ENCODE data around the gene F11. TPM values are rescaled to one million over a fixed set of nuclear protein-coding genes. Genes with fewer than 3 reads are reported as not detected.
A peak's percentile ranks its signal among the peaks of the same experiment; 100 is the strongest.

Gene F11
- total and polyA plus RNA-seq, 4 donors = 2.8 to 12.9 (median 6.7) TPM

GRCh38 chr4:186248643-186249042 is 17.3 kb upstream of the F11 start:
- WGBS, 2 donors = 69 to 84% methylated on average over 1 of the region's 1 CpG

GRCh38 chr4:186249785-186250754 is 15.9 kb upstream of the F11 start:
- Histone ChIP-seq H3K27me3 (ENCODE audit: control insufficient read depth in 3 of 3, insufficient read depth in 3 of 3, low read length in 2 of 3) (no peaks in the 10 kb centered on the region), H3K4me1 (ENCODE audit: control insufficient read depth in 5 of 5, insufficient read depth in 5 of 5, low read length in 5 of 5) (peaks cover 0 to 11% (median 0%) of the 10 kb centered on the region in 5 donors), H3K9ac (ENCODE audit: insufficient read depth in 1 of 2, low read length in 2 of 2) (no peak overlapping the region), H3K9me3 (ENCODE audit: control insufficient read depth in 4 of 4, insufficient read depth in 3 of 4, low read length in 3 of 4) (no peaks in the 10 kb centered on the region), H3K4me3 (no peak overlapping the region), H3K27ac (ENCODE audit: low read depth in 1 of 2, low read length in 1 of 2) (no peak overlapping the region), H3K36me3 (ENCODE audit: control insufficient read depth in 4 of 4, insufficient read depth in 4 of 4, low read length in 4 of 4) (no peaks in the 10 kb centered on the region)
- ATAC-seq (ENCODE audit: insufficient read depth, low FRiP score) = no peak
- DNase-seq = peak in 2 of 3 donors; percentile 74
- TF ChIP-seq, protein P1, sequence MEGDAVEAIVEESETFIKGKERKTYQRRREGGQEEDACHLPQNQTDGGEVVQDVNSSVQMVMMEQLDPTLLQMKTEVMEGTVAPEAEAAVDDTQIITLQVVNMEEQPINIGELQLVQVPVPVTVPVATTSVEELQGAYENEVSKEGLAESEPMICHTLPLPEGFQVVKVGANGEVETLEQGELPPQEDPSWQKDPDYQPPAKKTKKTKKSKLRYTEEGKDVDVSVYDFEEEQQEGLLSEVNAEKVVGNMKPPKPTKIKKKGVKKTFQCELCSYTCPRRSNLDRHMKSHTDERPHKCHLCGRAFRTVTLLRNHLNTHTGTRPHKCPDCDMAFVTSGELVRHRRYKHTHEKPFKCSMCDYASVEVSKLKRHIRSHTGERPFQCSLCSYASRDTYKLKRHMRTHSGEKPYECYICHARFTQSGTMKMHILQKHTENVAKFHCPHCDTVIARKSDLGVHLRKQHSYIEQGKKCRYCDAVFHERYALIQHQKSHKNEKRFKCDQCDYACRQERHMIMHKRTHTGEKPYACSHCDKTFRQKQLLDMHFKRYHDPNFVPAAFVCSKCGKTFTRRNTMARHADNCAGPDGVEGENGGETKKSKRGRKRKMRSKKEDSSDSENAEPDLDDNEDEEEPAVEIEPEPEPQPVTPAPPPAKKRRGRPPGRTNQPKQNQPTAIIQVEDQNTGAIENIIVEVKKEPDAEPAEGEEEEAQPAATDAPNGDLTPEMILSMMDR (IDR thresholded peaks at IDR 0.05; ENCODE audit: control extremely low read depth, extremely low read depth) = no peak
- WGBS, 2 donors = 59 to 75% methylated on average over 8 of the region's 8 CpGs

More at GRCh38 chr4:186248643-186249042, 17.3 kb upstream of the F11 start:
- Histone ChIP-seq H3K9ac (ENCODE audit: insufficient read depth in 1 of 2, low read length in 2 of 2) (no peak overlapping the region), H3K4me1 (ENCODE audit: control insufficient read depth in 5 of 5, insufficient read depth in 5 of 5, low read length in 5 of 5) (peaks cover 0 to 11% (median 0%) of the 10 kb centered on the region in 5 donors), H3K4me3 (no peak overlapping the region), H3K27ac (ENCODE audit: low read depth in 1 of 2, low read length in 1 of 2) (no peak overlapping the region), H3K9me3 (ENCODE audit: control insufficient read depth in 4 of 4, insufficient read depth in 3 of 4, low read length in 3 of 4) (peaks cover 0 to 2% (median 0%) of the 10 kb centered on the region in 4 donors), H3K36me3 (ENCODE audit: control insufficient read depth in 4 of 4, insufficient read depth in 4 of 4, low read length in 4 of 4) (no peaks in the 10 kb centered on the region), H3K27me3 (ENCODE audit: control insufficient read depth in 3 of 3, insufficient read depth in 3 of 3, low read length in 2 of 3) (no peaks in the 10 kb centered on the region)
- ATAC-seq (ENCODE audit: insufficient read depth, low FRiP score) = no peak
- TF ChIP-seq, protein P1 (IDR thresholded peaks at IDR 0.05; ENCODE audit: control extremely low read depth, extremely low read depth) = no peak
- DNase-seq = no peak

DNA sequence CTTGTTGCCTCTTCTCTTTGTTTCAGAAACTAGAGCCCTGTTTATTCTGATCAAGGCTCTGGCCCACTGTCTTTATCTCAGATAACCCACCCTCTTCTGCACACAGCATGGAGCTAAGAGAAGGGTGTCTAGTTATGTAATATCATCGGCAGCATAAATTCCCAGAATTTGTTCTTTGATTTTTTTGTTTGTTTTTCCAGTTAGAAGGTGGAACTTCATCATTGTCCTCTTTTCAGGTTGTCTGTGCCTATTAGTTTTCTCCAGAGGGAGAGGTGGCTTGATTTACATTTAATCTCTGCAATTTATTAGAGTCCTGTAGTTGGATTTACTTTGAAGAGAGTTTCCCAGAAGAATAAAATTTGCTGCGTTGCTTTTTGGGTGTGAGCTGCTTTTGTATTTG is 15.2 kb upstream of the F11 start:
- H3K4me1 ChIP-seq (ENCODE audit: control insufficient read depth in 5 of 5, insufficient read depth in 5 of 5, low read length in 5 of 5) = peaks cover 0 to 11% (median 0%) of the 10 kb centered on the region in 5 donors
- DNase-seq (no peak), ATAC-seq (ENCODE audit: insufficient read depth, low FRiP score) (no peak)
- no peak overlapping the region for H3K9ac ChIP-seq (ENCODE audit: insufficient read depth in 1 of 2, low read length in 2 of 2)
- no peaks in the 10 kb centered on the region for H3K9me3 ChIP-seq (ENCODE audit: control insufficient read depth in 4 of 4, insufficient read depth in 3 of 4, low read length in 3 of 4)
- TF ChIP-seq, protein P1 (IDR thresholded peaks at IDR 0.05; ENCODE audit: control extremely low read depth, extremely low read depth) = no peak
- H3K36me3 ChIP-seq (ENCODE audit: control insufficient read depth in 4 of 4, insufficient read depth in 4 of 4, low read length in 4 of 4) = no peaks in the 10 kb centered on the region
- no peaks in the 10 kb centered on the region for H3K27me3 ChIP-seq (ENCODE audit: control insufficient read depth in 3 of 3, insufficient read depth in 3 of 3, low read length in 2 of 3)
- 58 to 59% methylated on average over 2 of the region's 2 CpGs for WGBS, 2 donors
- H3K27ac ChIP-seq (ENCODE audit: low read depth in 1 of 2, low read length in 1 of 2) = no peak overlapping the region
- H3K4me3 ChIP-seq = no peak overlapping the region

All from lung (tissue), 12 donors.